ENCODE data around the gene AFMID.

DNA sequence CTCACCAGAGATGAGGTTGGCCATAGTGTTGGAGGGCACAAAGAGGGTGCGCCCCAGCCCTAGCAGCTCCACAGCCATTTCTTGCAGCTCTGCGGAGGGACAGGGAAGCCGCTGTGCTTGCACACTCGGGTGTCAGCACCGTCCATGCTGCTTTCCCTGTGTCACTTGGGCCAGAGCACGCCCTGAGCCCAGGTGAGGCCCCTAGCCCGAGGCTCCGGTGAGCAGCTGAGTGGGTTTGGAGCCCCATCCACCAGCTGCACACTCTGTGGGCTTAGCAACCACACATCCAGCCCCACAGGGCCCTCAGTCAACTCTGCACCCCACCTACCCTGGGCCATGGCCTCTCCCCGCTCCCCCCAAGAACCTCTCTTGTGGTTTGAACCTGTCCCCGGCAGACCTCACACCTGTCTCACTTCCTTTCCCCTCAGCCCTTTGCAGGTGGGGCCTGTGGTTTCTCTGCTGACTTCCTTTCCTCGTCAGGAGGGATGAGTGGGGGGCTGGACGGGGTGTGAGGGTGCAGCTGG is 65.0 kb downstream of the AFMID start:
- TF ChIP-seq, protein P1, sequence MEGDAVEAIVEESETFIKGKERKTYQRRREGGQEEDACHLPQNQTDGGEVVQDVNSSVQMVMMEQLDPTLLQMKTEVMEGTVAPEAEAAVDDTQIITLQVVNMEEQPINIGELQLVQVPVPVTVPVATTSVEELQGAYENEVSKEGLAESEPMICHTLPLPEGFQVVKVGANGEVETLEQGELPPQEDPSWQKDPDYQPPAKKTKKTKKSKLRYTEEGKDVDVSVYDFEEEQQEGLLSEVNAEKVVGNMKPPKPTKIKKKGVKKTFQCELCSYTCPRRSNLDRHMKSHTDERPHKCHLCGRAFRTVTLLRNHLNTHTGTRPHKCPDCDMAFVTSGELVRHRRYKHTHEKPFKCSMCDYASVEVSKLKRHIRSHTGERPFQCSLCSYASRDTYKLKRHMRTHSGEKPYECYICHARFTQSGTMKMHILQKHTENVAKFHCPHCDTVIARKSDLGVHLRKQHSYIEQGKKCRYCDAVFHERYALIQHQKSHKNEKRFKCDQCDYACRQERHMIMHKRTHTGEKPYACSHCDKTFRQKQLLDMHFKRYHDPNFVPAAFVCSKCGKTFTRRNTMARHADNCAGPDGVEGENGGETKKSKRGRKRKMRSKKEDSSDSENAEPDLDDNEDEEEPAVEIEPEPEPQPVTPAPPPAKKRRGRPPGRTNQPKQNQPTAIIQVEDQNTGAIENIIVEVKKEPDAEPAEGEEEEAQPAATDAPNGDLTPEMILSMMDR (IDR thresholded peaks at IDR 0.05): no peak
- no peak for TF ChIP-seq ZFX (IDR thresholded peaks at IDR 0.05; ENCODE audit: borderline replicate concordance)

Data from 22Rv1 (cell line).